Caco-2 (cell line): ENCODE measurements around the gene TBX15. TPM values are rescaled to one million over a fixed set of nuclear protein-coding genes. Genes with fewer than 3 reads are reported as not detected.

Experiments used
- BruUV-seq: library from RNA; stranded (reverse); fragments of 400-500 nt; replicated peaks from 2 replicates; lab custom pipeline; 2021; lab: Mats Ljungman, UMichigan
- CTCF ChIA-PET: fragments of 300-600 bp; sonication (Branson Sonifier 250); formaldehyde crosslinking; loops from one replicate; lab custom pipeline; 2022; ENCODE audit warnings: antibody characterized with exemption; lab: Charles Lee
- POLR2A ChIA-PET: fragments of 300-600 bp; sonication (Branson Sonifier 250); formaldehyde crosslinking; loops from one replicate; lab custom pipeline; 2022; ENCODE audit warnings: antibody characterized with exemption; lab: Charles Lee
- DNase-seq, 2 experiments: peaks; one replicate each; pipeline versions ENCODE4 v3.0.0 to v3.0.0-alpha.2; 2020 to 2022
- H3K27me3 ChIP-seq: replicated peaks from 2 replicates; pipeline ENCODE4 v1.6.0; 2011; ENCODE audit warnings: low read length; ENCODE audit not compliant: control insufficient read depth, insufficient read depth
- H3K36me3 ChIP-seq: 2 replicates; pipeline ENCODE4 v1.5.1; 2011; ENCODE audit warnings: low read length; ENCODE audit not compliant: control insufficient read depth, insufficient read depth
- H3K4me1 ChIP-seq: fragments of 250-450 bp; sonication (Bioruptor Pico); 2 replicates; pipeline ENCODE4 v1.5.1; 2020; ENCODE audit warnings: mild to moderate bottlenecking
- H3K4me3 ChIP-seq: 2 replicates; pipeline ENCODE4 v1.5.1; 2011; ENCODE audit warnings: low read depth, mild to moderate bottlenecking, control low read depth, low read length
- H3K9me3 ChIP-seq: fragments of 250-450 bp; sonication (Bioruptor Pico); 2 replicates; pipeline ENCODE4 v1.5.1; 2020; ENCODE audit warnings: mild to moderate bottlenecking, moderate library complexity
- H3K27ac Mint-ChIP-seq: one replicate; pipeline ENCODE4 v1.8.0; 2022; ENCODE audit warnings: mixed read lengths; ENCODE audit not compliant: unreplicated experiment
- H3K27me3 Mint-ChIP-seq: one replicate; pipeline ENCODE4 v1.8.0; 2022; ENCODE audit warnings: mixed read lengths; ENCODE audit not compliant: insufficient read depth, unreplicated experiment
- H3K36me3 Mint-ChIP-seq: one replicate; pipeline ENCODE4 v1.8.0; 2022; ENCODE audit warnings: mild to moderate bottlenecking, mixed read lengths; ENCODE audit not compliant: insufficient read depth, unreplicated experiment
- H3K4me1 Mint-ChIP-seq: one replicate; pipeline ENCODE4 v1.8.0; 2022; ENCODE audit warnings: low read depth, mixed read lengths; ENCODE audit not compliant: unreplicated experiment
- H3K4me3 Mint-ChIP-seq: one replicate; pipeline ENCODE4 v1.8.0; 2022; ENCODE audit warnings: mild to moderate bottlenecking, moderate library complexity, mixed read lengths; ENCODE audit not compliant: unreplicated experiment
- H3K9me3 Mint-ChIP-seq: one replicate; pipeline ENCODE4 v1.8.0; 2022; ENCODE audit warnings: mixed read lengths; ENCODE audit not compliant: unreplicated experiment
- intact Hi-C: fragments of 100-400 bp; cut with micrococcal nuclease; formaldehyde crosslinking; loops from one replicate; pipeline ENCODE4 v1.10.0; 2022; ENCODE audit not compliant: unreplicated experiment
- total RNA-seq: library from RNA; stranded (reverse); gene quantifications from 2 replicates; pipeline ENCODE4 v1.2.3, GENCODE V29; 2022
- TF ChIP-seq, protein P1 (sequence below), 2 experiments: fragments of 200-600 bp in 1 of 2; IDR thresholded peaks; 1 replicate in 1 of 2; 2 replicates in 1 of 2; pipeline versions ENCODE4 v1.5.1 to v1.8.0; 2011 to 2022; ENCODE audit warnings: antibody characterized with exemption in 1 of 2, control low read depth in 1 of 2, inconsistent platforms in 1 of 2, low read depth in 1 of 2, low read length in 1 of 2, mild to moderate bottlenecking in 1 of 2, moderate library complexity in 1 of 2; ENCODE audit not compliant: insufficient read depth in 1 of 2, severe bottlenecking in 1 of 2, unreplicated experiment in 1 of 2

The TBX15 gene
- total RNA-seq, 1 experiment from 2014 or later: 0.11 TPM

DNA sequence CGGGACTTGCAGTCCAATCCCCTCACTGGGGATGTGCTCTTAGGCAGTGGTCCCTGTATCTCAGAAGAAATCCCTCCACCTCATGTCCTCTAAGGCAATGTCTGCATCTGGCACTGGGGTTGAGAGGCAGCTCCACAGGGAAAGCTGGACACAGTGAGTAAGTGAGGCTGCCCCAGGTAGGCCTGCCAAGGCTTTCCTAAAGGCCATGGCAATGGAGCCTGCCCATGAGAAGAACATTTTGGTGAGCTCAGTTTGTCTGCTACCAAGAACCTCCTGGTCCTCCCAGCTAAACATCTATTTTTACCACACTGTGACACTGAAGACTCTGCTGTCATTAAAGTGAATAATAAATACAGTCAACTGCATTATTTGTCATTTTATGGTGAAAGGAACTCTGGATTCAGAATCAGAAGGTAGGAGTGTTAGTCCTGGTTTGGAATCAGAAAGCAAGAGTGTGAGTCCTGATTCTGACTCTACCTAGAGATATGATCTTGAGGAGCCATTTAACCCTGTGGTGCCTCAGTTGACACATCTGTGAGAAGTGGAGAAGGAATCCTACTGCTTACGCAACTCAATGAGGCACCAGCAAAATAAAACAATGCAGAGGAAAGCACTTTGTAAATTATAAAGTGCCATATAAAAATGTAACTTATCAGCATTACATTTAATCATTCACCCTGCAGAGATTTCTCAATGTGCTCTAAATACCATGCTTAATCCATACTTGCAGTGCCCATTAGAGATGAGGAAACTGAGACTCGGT is 41.0 kb downstream of the TBX15 start:
- Histone ChIP-seq H3K36me3 (no peaks in the 10 kb centered on the region), H3K27me3 (no peaks in the 10 kb centered on the region), H3K9me3 (no peaks in the 10 kb centered on the region), H3K4me3 (no peak overlapping the region), H3K4me1 (no peaks in the 10 kb centered on the region)
- POLR2A ChIA-PET: no interaction called here
- Mint-ChIP-seq H3K27ac (no peak overlapping the region), H3K27me3 (peaks cover 5% of the 10 kb centered on the region), H3K36me3 (no peaks in the 10 kb centered on the region), H3K4me1 (no peaks in the 10 kb centered on the region), H3K9me3 (no peaks in the 10 kb centered on the region), H3K4me3 (no peak overlapping the region)
- intact Hi-C loops: no loop called here
- CTCF ChIA-PET: no interaction called here
- TF ChIP-seq, protein P1, sequence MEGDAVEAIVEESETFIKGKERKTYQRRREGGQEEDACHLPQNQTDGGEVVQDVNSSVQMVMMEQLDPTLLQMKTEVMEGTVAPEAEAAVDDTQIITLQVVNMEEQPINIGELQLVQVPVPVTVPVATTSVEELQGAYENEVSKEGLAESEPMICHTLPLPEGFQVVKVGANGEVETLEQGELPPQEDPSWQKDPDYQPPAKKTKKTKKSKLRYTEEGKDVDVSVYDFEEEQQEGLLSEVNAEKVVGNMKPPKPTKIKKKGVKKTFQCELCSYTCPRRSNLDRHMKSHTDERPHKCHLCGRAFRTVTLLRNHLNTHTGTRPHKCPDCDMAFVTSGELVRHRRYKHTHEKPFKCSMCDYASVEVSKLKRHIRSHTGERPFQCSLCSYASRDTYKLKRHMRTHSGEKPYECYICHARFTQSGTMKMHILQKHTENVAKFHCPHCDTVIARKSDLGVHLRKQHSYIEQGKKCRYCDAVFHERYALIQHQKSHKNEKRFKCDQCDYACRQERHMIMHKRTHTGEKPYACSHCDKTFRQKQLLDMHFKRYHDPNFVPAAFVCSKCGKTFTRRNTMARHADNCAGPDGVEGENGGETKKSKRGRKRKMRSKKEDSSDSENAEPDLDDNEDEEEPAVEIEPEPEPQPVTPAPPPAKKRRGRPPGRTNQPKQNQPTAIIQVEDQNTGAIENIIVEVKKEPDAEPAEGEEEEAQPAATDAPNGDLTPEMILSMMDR (IDR thresholded peaks at IDR 0.05; ENCODE audit: insufficient read depth in 1 of 2, low read depth in 1 of 2, low read length in 1 of 2, severe bottlenecking in 1 of 2, unreplicated experiment in 1 of 2): no peak
- BruUV-seq: no TSS peak
- DNase-seq: no peak

DNA sequence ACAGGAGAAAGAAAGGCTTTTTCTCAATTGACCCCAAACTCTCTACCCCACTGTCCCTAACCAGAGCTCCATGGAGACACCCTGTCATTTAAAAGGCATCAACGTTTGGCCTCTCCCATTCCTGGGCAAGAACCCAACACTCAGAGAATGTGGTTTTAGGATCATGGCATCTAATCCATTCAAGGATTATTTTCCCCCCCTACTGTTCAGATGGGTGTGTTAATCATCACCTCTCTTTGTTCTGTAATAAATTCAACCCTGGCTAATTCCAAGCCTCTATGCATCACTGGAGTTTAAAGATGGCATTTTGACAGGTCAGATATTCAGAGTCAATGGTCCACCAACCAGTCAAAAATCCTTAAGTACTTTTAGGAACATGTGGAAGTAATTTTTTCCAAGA is 42.7 kb downstream of the TBX15 start:
- TF ChIP-seq, protein P1 (IDR thresholded peaks at IDR 0.05; ENCODE audit: insufficient read depth in 1 of 2, low read depth in 1 of 2, low read length in 1 of 2, severe bottlenecking in 1 of 2, unreplicated experiment in 1 of 2): no peak
- Mint-ChIP-seq H3K4me1 (no peaks in the 10 kb centered on the region), H3K36me3 (no peaks in the 10 kb centered on the region), H3K9me3 (no peaks in the 10 kb centered on the region), H3K27me3 (peaks cover 7% of the 10 kb centered on the region), H3K4me3 (no peak overlapping the region), H3K27ac (no peak overlapping the region)
- Histone ChIP-seq H3K27me3 (no peaks in the 10 kb centered on the region), H3K36me3 (no peaks in the 10 kb centered on the region), H3K4me3 (no peak overlapping the region), H3K4me1 (no peaks in the 10 kb centered on the region), H3K9me3 (no peaks in the 10 kb centered on the region)
- ChIA-PET POLR2A (no interaction called here), CTCF (no interaction called here)
- DNase-seq: no peak
- BruUV-seq: no TSS peak
- intact Hi-C loops: no loop called here

DNA sequence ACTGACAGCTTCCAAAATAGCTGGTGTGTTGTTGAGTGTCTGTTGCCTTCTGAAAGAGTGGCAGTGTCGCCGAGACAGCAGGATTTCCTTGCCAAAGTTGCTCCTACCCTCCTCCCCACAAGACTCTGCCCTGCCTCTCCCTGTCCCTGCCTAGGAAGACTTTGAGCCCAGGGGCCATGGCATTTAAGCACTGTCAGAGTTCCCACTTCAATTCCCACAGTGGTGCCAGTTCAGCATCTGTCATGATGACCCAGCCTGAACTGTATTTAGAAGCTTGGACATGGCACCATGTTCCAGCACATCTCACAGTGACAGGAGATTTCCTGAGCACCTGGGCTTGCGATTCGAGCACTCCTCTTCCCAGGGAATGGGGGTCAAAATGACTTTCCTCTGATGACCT is 43.6 kb downstream of the TBX15 start:
- TF ChIP-seq, protein P1 (IDR thresholded peaks at IDR 0.05; ENCODE audit: insufficient read depth in 1 of 2, low read depth in 1 of 2, low read length in 1 of 2, severe bottlenecking in 1 of 2, unreplicated experiment in 1 of 2): no peak
- Histone ChIP-seq H3K36me3 (no peaks in the 10 kb centered on the region), H3K9me3 (no peaks in the 10 kb centered on the region), H3K4me1 (no peaks in the 10 kb centered on the region), H3K27me3 (no peaks in the 10 kb centered on the region), H3K4me3 (no peak overlapping the region)
- no peaks in the 10 kb centered on the region for H3K4me1 Mint-ChIP-seq
- intact Hi-C loops: no loop called here
- CTCF ChIA-PET: no interaction called here
- BruUV-seq: no TSS peak
- no peaks in the 10 kb centered on the region for H3K9me3 Mint-ChIP-seq
- POLR2A ChIA-PET: no interaction called here
- peaks cover 7% of the 10 kb centered on the region for H3K27me3 Mint-ChIP-seq
- no peak overlapping the region for H3K27ac Mint-ChIP-seq
- no peaks in the 10 kb centered on the region for H3K36me3 Mint-ChIP-seq
- H3K4me3 Mint-ChIP-seq: no peak overlapping the region
- no peak for DNase-seq
